ENCODE data around the gene PAX6.
"Not testable (repeated sequence)": the region's sequence is repeated elsewhere in the genome, so short reads cannot be mapped to it uniquely, and the experiment has no call there.

PAX6 gene

DNA sequence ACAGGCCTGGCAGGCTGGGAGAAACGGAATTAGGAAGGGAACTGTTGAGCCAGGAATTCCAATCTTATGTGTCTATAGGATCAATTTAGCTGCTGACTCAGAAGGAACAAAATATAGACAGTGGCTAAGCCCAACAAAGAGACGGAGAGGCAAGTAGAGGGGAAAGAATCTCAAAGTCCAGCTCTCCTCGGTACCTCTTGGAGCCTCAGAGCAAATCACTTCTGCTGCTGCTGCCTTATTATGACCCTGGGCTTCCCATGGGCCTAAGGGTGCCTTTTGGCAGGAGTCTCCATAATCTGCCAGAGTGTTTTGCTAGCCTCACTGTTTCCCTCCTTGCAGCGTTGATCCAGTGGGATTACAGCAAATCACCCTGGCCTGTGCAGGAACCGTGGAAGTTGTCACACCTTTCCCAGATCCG, 31.7 kb downstream of the PAX6 start:
- in situ Hi-C loops (cut with MboI; ENCODE audit: low sequenced_read_pairs), result no loop called here

DNA sequence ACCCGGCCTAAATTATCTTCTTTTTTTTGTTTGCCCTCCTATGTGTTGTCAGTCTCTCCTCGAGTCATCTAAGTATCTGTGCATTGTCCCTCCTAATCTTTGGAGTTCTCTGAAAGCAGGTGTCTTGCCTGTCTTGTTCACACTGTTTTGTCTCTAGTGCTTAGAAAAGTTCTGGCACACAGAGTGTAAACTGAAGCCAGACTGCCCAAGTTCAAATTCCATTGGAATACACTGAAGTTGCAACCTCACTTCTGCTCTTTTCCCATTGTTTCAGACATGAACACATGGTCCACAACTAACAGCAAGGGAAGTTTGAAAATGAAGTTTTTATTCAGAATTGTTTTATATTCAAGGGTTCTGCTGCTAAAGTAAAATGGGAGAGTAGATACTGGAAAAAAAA, 38.7 kb downstream of the PAX6 start:
- in situ Hi-C loops (cut with MboI; ENCODE audit: low sequenced_read_pairs), result no loop called here

DNA sequence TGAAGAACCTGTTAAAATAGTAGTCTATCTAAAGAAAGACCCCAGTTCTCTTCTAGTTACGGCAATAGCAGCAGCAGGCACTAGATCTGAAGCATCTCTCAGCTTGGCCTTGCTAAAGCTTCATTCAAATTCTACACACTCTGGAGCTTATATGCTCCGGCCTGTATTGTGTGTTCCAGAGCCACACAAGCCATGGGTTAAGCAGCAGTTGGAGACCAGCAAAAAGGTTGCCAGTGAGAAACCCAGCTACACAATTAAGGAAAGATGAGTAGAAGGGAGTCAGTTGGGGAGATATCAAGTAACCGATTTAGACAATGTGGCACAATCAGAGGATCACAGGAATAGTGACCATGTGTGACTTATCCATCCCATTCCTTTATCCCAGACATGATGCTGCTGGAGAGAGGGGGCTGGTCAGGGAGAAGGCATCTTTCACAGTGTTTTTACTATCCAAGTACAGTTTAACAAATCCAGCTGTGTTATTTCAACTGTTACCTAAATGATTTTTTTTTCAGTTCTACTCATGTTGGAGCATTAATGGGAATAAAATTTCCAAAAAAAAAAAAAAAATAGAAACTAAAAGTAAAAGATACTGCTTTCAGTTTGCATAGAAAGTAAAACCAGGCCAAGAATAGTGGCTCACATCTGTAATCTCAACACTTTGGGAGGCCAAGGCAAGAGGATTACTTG, 41.0 kb downstream of the PAX6 start:
- in situ Hi-C loops (cut with MboI; ENCODE audit: low sequenced_read_pairs), result no loop called here

DNA sequence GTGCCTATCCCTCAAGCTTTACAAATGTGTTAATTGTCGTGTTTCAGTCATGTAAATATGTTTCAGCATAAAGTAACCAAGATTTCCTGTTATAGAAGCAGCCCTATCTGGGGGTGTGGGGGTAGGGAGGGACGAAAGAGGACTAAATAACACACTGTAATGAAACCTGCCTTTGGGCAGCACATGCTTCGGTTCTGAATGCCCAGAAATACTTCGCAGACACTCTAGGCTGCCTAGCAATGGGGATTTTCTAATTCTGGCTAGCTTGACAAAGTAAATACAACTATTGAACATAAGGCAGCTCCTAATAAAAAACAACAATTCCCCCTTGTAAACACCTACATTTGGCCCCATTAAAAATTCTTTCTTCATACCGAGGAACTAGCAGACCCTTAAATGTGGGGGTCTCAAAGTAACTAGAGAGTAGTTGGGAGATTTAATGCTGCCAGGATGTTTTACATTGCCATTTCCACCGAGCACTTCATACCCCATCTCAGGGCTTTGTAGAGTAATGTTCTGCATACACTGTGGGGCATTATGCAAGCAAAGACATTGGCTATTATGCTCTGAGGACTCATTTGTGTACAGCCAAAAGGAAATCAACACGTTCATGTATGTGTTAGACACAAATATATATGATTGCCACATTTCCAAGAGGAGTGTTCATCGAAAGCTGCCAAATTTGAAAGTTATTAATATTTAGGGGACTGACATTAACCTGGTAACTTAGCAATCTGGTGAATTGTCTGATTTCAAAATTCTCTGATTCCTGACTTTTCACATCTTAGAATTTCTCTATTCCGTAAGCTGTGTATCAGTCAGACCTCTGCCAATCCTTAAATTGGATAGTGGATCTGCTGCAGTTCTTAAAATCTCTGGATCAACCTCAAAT, 42.1 kb downstream of the PAX6 start:
- in situ Hi-C loops (cut with MboI; ENCODE audit: low sequenced_read_pairs), result no loop called here

DNA sequence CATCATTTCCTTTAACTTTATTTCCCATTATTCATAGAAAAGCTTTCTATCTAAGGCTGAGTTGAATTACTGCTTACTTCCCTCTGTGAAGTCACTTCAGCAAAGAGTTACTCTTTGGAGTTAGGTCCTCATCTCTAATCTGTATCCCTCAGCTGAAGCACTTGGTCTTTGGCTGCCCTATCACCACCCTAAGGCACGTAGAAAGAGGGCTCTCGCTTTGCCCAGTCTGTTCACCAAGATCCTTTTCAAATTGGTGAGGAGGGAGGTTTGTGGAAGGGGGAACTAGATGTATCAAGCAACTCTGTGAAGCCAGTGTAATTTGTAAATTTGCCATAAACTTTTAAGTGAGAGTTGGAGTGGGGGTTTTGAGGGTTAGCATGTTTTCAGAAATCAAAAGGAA, 43.4 kb downstream of the PAX6 start:
- in situ Hi-C loops (cut with MboI; ENCODE audit: low sequenced_read_pairs), result no loop called here

DNA sequence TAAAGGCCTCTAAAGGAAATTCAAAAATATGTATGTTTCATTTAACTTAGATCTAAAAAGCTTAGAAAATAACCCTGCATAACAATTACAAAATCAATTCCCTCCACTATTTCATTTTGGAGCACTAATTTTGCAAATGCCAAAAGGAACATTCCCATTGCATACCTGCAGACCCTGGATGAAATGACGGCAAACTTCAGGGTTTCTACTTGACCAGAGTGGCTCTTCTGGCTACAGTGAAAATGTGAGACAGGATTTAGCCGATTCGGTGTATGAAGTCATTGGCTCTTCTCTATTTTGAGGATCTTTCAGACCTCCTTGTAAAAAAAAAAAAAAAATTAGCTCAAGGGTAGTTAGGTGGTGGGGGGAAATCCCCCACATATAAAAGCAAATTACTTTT, 44.1 kb downstream of the PAX6 start:
- in situ Hi-C loops (cut with MboI; ENCODE audit: low sequenced_read_pairs), result no loop called here

DNA sequence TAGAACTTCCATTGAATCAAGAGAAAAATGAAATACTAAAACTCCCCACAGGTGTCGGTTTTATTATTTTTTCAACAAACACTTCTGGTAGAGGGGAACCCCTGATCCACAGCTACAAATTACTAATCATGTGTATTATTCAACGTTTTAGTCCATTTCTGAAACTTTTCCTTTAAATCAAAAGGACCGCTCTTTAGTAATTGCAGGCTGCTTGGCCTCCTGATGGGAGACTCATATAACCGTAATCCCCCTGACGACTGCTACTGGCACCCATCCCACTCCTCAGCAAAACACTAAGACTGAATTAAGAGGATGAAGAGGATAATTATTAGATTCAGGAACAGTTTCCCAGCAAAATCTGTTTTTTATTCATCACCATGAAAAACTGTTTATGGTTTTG, 46.4 kb downstream of the PAX6 start:
- in situ Hi-C loops (cut with MboI; ENCODE audit: low sequenced_read_pairs), result no loop called here

DNA sequence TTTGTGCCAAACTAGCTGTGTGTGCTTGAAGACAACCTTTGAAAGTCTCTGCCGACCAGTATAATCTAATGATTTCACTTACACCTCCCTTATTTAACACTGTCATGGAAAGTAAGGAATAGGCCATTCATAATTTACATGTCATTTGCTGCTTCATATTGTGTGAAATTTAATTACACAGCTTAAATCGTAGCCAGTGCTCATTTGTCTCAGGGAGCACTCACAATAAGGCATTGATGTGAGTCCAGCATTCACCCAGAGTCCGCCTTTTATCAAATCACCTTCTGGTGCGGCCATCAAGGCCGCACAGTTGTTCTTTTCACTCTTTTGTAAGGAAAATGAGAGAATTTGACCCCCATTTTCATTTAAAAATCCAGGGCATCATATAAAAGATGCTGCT, 46.9 kb downstream of the PAX6 start:
- in situ Hi-C loops (cut with MboI; ENCODE audit: low sequenced_read_pairs), result no loop called here

DNA sequence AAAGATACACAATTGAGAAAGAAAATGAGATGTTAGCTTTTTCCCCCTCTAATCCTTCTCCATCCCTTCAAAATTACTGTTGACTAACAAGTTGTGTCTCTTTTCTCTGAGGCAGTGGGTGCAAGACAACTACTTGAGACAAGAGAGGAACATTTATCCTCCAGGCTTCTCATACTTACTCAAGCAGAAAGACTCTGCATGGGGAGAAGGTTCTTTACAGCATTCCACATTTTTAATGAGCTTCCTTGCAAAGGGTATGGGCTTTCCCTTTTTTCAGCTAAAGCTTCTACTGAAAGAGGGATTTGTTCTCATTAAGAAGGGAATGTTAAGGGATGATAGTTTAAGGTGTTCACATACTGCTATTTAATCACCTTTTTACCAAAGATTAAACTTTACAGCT, 47.8 kb downstream of the PAX6 start:
- in situ Hi-C loops (cut with MboI; ENCODE audit: low sequenced_read_pairs), result no loop called here

DNA sequence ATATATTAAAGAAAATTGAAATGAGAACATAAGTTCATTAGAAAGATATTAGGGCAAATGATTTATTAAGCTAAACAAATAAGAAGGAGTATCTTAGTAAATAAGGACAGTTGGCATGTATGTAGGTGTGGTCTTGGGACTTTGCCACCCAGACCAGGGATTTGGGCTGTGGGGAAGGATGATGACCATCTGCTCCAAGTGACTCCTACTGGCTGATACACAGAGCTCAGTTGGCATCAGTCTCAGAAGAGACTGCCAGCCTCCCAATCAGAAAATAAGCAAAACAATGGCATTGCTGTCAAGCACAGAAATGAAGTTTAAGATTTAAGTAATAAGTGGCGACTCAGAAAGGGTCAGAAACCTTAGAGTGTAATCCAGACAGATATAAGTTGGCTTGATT, 49.5 kb downstream of the PAX6 start:
- in situ Hi-C loops (cut with MboI; ENCODE audit: low sequenced_read_pairs), result no loop called here

DNA sequence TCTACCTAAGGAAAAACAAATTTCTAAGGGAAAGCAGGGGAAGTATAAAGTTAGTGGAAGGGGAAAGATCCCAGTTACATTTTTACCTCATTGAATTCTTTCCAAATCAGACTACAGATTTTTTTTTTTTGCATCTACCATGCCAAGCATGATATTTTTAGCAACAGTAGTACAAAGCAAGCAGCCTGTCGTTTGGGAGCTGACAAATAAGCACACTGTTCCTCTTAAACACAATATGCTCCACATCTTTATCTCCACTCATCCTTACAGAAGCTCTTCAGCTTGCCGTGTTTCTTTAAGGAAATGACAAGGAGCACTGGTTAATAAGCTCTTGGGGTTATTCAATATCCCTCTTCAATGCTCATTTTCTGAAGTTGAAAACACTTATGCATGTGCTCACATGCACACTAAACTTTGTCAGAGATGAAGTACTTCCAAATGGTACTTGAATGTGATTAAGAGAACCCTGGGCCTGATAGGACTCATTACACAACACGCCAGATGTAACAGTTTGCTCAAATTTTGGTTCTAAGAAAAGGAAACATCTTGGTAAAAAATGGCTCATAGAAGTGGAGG, 53.8 kb downstream of the PAX6 start:
- in situ Hi-C loops (cut with MboI; ENCODE audit: low sequenced_read_pairs), result no loop called here

DNA sequence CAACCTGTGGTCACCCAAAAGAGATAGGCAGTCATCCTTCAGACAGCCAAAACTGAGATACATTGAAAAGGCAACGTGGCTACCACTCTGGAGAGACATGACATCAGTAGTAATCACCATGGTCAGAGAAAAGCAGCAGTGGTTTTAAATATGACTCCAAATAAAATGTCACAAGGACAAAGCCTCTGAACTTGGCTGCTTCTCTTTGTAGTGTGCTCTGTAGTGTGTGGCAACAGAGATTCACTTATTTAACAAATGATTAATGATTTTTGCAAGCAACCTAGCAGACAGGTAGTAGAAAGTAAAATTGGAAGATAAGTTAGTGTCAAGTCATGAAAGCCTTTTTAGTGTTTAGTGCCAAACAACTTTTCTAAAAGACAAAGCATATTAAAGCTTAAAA, 63.5 kb downstream of the PAX6 start:
- in situ Hi-C loops (cut with MboI; ENCODE audit: low sequenced_read_pairs), result no loop called here

DNA sequence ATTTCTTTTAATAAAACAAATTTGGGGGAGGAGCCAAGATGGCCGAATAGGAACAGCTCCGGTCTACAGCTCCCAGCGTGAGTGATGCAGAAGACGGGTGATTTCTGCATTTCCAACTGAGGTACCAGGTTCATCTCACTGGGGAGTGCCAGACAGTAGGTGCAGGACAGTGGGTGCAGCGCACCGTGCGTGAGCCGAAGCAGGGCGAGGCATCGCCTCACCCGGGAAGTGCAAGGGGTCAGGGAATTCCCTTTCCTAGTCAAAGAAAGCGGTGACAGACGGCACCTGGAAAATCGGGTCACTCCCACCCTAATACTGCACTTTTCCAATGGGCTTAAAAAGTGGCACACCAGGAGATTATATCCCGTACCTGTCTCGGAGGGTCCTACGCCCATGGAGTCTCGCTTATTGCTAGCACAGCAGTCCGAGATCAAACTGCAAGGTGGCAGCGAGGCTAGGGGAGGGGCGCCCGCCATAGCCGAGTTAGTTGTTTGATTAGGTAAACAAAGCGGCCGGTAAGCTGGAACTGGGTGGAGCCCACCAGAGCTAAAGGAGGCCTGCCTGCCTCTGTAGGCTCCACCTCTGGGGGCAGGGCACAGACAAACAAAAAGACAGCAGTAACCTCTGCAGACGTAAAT, 70.3 kb downstream of the PAX6 start:
- in situ Hi-C loops (cut with MboI; ENCODE audit: low sequenced_read_pairs), result not testable (repeated sequence)

DNA sequence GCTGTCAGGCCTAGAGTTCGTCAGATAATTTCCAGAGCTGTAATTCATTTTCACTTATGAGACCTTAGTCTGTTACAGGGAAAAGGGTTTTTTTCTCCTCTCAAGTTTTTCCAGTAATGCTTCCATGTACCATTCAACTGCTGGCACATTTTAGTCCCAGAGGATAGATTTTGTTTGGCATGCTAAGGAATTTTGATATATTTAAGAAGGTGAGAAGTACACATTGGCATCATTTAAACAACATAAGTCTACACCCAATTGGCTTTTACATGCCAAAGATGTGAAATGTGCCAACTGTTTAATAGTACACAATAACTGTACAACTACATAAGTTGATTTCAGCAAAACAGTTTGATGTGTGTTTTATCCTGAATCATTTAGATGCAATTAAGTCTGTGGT, 71.0 kb downstream of the PAX6 start:
- in situ Hi-C loops (cut with MboI; ENCODE audit: low sequenced_read_pairs), result no loop called here

Data from HL-60/S4 treated with phorbol 12-myristate 13-acetate at 8.2 ng/mL for 4 days and 3 days (cell line).